HG02623 (cell line): Measurements from ENCODE around the gene KIF1A.
"Not testable (repeated sequence)": the region's sequence is repeated elsewhere in the genome, so short reads cannot be mapped to it uniquely, and the experiment has no call there.

Experiments
- ATAC-seq: cut with Tn5 transposase; IDR thresholded peaks from one replicate; pipeline ENCODE4 v1.9.1; 2021; ENCODE audit warnings: moderate library complexity; ENCODE audit not compliant: unreplicated experiment

Gene KIF1A

GRCh38 chr2:240789501-240790369, 30.3 kb downstream of the KIF1A start:
- no peak for ATAC-seq

- no peak for ATAC-seq
Observed at GRCh38 chr2:240789051-240789453, 31.0 kb downstream of the KIF1A start.

DNA sequence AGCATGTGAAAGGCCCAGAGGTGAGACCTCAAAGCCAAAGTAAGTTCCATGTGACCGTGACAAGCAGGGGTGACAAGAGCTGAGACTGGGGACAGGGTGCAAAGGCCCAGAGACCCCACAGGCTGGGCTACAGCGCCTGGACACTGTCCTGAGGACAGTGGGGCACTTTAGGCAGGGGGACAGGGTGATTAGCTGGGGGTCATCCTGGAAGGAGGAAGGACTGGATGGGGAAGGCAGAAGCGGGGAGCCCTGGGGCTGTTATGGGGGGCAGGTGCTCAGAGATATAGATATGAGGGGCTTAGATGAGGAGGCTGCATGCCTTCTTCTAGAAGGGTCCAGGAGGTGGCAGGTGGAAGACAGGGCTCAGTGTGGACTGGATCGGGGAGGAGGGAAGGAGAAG, 31.5 kb downstream of the KIF1A start:
- ATAC-seq = no peak

GRCh38 chr2:240787521-240788472, 32.2 kb downstream of the KIF1A start:
- no peak for ATAC-seq

- ATAC-seq = no peak
Observed at GRCh38 chr2:240786871-240787311, 33.1 kb downstream of the KIF1A start.

DNA sequence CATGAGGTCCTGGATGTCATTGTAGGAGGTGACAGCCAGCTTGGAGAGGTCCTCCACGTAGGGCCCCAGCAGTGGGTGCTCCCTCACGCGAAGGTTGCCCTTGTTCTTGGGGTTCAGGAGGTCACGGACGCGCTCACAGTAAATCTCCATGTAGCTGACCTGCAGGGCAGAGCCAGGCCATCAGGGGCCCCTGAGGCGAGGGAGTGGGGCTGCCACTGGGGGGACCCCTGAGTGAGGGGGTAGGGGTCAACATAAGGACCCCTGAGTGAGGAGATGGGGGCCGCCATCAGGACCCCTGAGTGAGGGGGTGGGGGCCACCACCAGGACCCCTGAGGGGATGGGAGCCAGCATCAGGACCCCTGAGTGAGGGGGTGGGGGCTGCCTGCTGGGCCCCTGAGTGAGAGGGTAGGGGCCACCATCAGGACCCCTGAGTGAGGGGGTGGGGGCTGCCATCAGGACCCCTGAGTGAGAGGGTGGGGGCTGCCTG, 33.6 kb downstream of the KIF1A start:
- no peak for ATAC-seq

DNA sequence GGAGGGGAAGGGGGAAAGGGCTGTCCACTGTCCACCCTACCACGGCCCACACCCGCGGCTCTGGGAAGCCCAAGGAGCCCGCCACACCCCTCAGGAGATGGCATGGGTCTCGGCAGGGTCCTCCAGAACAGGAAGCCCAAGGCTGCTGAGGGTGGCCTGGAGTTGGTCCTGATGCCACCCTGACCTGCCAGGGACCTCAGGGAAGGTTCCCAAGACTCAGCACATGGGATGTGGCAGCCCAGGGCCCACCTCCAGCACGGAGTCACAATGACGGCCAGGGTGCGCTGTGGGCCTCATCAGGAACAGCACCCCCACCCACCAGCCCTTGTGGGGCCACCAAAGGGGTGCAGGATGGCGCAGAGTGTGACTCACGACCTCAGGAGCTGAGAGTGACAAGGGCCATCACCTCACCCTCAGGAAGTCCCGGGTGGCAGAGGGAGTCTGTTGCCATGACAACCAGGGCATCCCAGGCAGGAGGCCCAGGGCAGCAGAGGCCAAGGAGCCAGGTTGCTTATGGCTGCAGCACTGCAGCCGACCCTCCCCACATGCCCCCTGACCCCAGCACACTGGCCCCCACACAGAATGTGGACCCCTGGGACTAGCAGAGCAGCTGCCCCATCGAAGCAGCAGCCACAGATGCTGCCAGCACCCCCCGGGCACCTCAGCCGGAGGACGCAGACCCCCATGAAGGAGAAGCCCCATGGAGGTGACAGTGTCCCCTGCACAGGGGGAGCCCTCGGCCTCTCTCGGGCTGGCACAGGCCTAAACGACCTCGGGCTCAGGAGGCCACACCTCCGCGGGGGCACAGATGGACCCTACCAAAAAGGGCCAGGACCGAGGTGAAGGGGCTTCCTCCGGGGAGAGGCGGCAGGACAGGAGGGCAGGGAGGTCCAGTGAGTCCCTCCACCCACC, 34.3 kb downstream of the KIF1A start:
- no peak for ATAC-seq

DNA sequence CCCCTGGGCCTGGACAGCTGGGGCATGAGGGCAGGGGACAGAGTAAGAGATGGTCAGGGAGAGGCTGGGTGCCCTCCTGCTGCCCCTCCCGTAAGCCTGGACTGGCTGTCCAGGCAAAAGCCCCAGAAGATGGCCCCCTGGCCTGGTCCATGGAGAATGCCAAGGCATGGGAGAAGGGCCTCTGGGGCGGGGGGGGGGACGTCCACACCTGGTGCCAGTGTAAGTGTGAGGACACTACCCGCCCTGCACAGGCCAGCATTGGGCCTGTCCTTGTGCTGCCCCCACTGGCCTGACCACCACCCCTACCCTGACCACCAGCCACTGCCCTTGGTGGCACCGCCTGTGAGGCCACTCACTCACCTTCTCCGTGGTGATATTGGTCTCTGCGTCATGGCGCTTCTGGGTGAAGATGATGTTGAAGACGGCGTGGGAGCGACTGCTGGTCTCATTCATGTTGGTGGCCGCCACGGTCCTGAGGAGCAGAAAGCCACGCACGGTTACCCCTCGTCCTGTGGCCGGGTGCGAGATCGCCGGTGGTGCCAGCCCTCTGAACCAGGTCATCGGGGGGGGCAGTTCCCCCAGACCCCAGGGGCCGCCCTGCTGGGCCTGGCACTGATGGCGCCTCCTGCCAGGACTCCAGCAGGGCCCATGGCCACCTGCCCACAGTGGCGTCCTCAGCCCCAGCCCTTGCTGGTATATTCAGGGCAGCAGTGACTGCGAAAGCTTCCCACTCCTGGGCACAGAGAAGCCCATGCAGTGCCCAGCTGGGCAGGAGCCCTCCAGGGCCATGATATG, 35.2 kb downstream of the KIF1A start:
- no peak for ATAC-seq

DNA sequence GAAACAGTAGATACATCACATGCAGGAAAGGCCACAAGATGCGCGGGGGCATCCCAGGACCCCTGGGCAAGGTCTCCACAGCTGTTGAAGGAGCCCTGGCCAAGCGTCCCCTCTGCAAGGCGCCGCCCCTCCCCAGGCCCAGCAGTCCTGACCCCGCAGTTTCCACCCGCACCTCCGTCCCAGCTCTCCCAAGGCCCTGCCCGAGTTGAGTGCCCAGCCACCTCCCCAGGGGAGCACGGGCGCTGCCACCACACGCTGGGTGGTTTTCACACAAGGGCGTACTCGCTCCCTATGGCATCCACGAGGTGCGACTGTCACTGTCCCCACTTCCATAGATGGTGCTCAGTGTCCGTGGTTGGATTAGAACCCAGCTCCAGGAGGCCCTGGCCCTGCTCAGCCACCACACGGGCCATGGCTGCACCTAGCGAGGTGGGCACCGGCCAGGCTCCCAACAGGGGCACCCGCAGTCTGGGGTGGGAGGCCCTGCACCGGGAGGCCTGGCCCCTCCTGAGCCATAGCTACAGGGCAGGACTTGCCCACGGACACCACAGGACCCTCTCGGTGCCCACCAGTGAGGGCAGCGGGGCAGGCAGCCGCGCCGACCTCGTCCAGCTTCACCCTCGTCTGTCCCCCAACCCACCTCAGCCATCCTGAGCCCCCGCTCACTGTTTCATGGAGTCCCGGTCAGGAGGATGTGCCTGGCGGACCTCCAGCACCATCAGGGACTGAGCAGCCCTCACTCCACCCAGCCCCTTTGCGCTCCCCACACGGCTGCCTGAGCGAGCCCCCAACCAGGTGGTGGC, 36.0 kb downstream of the KIF1A start:
- ATAC-seq = no peak

DNA sequence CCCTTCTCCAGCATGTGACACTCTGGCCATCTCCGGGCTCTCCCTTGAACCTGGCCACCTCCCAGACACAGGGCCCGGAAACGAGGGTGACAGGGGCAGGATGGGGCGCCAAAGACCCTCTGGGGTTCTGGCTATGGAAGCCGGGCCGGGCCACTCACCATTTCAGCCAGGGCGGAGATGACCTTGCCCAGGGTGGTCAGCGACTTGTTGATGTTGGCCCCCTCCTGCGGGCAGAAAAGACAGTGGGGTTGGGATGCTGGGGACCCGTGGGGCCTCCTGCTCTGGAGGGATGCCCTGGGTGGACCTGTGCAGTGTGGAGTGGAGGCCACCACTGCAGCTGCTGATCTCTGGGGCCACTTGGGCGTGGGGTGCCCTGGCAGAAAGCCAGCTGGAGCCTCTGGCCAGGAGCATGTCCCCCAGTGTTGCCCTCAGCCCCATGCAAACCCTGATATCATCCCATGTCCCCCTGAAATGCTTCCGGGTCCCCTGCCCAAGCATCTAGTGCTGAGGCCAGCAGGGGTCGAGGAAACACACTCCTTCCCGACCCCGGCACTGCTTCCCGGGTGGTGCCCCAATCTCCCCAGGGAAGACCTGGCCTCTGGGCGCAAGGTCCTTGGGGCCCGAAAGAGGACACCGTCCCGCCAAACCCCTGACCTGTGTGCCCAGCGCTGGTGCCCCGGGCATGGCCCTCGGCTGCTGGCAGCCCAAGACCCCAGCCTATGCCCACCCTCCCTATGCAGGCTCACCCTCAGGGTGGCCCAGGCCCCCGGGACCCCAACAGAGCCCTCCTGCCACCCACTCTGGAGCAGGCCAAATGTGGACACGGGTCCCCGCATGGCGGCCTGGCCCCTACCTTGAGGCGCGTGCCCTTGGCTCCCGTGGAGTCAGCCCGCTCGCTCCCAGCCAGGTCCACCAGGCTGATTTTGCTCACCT, 36.9 kb downstream of the KIF1A start:
- ATAC-seq = no peak

DNA sequence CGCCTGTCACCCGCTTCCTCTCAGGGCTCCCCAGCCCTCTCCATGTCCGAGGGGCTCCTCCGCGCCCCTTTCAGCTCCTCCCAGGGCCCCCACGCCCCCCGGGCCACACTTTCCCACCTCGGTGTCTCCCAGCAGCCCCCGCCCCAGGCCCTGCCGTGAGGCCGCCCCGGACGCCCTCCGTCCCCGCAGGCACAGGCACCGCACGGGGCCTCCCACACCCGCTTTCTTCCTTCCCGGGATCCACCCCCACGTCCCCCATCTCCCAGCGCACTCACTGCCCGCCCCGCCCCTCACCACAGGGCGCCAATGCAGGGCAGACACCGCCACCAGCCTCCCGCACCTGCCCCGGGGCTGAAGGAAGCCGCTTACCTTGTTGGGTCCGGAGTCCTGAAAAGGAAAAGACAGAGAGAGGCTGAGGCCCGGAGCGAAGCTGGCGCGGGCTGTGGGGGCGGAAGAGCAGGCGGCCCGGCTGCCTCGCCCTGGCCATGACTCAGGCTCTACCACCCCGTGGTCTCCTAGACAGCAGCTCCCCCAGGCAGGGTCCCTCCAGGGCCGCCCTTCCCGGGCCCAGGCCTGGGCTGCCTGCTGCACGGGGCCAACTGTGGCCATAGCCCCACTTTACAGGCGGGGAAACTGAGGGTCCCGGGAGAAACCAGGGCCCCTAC, 37.7 kb downstream of the KIF1A start:
- no peak for ATAC-seq

DNA sequence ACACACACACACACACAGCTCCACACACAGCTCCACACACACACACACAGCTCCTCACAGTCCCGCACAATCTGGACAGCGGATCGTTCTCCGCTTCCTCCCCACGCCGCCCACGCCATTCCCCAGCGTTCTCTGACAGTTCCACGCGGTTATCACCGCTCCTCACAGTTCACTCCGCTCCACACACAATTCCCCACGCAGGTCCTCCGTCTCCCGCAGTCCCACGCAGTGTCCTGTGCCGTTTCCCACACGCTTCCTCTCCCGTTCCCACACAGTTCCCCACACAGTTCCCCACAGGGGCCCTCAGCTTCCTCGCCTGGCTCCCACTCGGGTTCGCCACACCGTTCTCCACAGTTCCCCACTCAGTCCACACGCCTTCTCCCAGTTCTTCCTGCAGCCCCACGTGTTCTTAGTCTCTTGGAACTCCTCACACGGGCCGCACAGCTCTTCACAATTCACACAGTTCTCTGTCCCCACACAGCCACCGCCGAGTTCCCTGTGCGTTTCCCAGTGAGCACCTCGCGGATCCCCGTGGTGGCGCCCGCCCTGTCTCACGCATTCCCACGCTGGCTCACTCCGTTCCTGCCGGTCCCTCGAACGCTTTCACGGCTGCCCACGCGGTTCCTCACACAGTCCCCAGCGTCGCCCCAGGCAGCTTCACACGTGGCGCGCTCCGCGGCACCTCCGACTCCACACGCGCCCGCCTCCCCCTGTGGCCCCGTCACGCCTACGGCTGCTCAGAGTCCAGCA, 38.4 kb downstream of the KIF1A start:
- no peak for ATAC-seq

DNA sequence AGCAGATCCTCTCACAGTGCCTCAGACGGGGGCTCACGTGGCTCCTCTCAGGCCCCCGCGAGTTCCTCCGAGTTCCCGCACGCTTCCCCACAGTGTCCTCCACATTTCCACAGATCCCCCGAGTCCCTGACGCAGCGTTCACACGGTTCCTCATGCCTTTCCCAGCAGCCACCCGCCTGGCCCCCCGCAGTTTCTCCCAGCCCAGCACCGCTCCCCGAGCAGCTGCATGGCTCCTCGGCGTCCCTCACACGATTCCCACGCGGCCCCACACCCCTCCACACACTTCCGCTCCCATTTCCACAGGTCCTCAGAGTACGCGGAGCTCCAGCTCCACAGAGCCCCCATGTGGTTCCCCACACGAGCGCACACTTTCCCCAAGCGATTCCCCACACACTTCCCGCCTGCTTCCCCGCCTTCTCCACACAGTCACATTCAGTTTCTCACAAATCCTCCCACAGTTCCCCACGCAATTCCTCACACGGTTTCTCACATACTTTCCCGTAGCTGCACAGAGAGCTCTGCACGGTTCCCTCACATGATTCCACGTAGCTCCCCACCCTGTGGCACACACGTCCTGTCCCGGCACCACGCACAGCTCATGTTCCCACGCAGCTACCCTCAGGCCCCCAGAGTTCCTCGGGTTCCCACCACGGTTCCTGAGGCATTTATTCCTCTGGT, 39.9 kb downstream of the KIF1A start:
- no peak for ATAC-seq

DNA sequence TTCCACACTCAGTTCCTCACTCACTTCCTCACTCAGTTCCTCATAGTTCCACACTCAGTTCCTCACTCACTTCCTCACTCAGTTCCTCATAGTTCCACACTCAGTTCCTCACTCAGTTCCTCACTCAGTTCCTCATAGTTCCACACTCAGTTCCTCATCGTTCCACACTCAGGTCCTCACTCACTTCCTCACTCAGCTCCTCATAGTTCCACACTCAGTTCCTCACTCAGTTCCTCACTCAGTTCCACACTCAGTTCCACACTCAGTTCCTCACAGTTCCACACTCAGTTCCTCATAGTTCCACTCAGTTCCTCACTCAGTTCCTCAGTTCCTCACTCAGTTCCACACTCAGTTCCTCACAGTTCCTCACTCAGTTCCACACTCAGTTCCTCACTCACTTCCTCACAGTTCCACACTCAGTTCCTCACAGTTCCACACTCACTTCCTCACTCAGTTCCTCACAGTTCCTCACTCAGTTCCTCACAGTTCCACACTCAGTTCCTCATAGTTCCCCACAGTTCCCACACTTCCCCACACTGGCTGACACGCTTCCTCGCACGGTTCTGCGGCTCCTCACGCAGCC, 40.7 kb downstream of the KIF1A start:
- not testable (repeated sequence) for ATAC-seq

DNA sequence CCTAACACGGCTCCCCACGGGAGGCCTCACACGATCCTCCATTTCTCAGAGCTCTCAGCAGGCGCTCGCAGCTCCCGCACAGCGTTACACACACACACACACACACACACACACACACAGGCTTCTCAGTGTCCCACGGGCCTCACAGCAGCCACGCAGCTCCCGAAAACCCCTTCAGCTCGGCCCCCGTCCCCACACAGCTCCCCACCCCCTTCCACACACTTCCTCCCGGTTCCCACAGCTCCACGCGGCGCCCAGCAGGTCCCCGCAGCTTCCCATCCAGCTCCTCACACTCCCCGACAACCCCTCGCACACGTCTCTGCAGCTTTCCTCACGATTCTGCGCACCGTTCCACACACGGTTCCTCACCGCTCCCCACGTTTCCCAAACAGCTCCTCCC, 41.6 kb downstream of the KIF1A start:
- ATAC-seq = no peak
